Kidney (tissue), 14 donors: ENCODE measurements around the gene SERTAD4. TPM values are rescaled to one million over a fixed set of nuclear protein-coding genes. Genes with fewer than 3 reads are reported as not detected.
"Not testable (repeated sequence)": the region's sequence is repeated elsewhere in the genome, so short reads cannot be mapped to it uniquely, and the experiment has no call there.

ENCODE experiments used
- DNase-seq, 5 donors: peaks; one replicate each; pipeline ENCODE4 v3.0.0-alpha.2; 2013 to 2020
- FAIRE-seq: peaks from 2 replicates; lab custom pipeline; 2012; peaks lifted over from hg19 to GRCh38; lab: Jason Lieb, UNC
- H3K27ac ChIP-seq, 2 donors: one replicate each; pipeline ENCODE4 v1.7.0; 2013; ENCODE audit warnings: low read depth in 2 of 2, low read length in 2 of 2, inconsistent platforms in 1 of 2
- H3K27me3 ChIP-seq: one replicate; pipeline ENCODE4 v1.7.1; 2013; ENCODE audit warnings: low read length, inconsistent platforms; ENCODE audit not compliant: control insufficient read depth, insufficient read depth
- H3K36me3 ChIP-seq, 3 donors: one replicate each; pipeline versions ENCODE4 v1.7.0 to v1.7.1; 2013; ENCODE audit warnings: low read length in 3 of 3, control low read depth in 1 of 3, inconsistent platforms in 1 of 3; ENCODE audit not compliant: insufficient read depth in 3 of 3, control insufficient read depth in 2 of 3
- H3K4me1 ChIP-seq, 3 donors: one replicate each; pipeline versions ENCODE4 v1.7.0 to v1.7.1; 2013; ENCODE audit warnings: low read length in 3 of 3, inconsistent platforms in 1 of 3, low read depth in 1 of 3; ENCODE audit not compliant: control insufficient read depth in 2 of 3, insufficient read depth in 2 of 3
- H3K4me3 ChIP-seq, 3 donors: one replicate each; pipeline versions ENCODE4 v1.7.0 to v1.8.1; 2013; ENCODE audit warnings: low read length in 3 of 3, control low read depth in 1 of 3, inconsistent platforms in 1 of 3
- H3K9ac ChIP-seq, 3 donors: one replicate each; pipeline versions ENCODE4 v1.7.0 to v1.7.1; 2013; ENCODE audit warnings: low read length in 3 of 3, control low read depth in 1 of 3, inconsistent platforms in 1 of 3
- H3K9me3 ChIP-seq, 3 donors: one replicate each; pipeline versions ENCODE4 v1.7.0 to v1.7.1; 2013; ENCODE audit warnings: low read length in 3 of 3, control low read depth in 1 of 3, inconsistent platforms in 1 of 3; ENCODE audit not compliant: control insufficient read depth in 2 of 3, insufficient read depth in 1 of 3
- intact Hi-C: fragments of 100-400 bp; cut with DNase I; formaldehyde crosslinking; loops from one replicate; pipeline ENCODE4 v1.11.1; 2022
- polyA plus RNA-seq: library from polyadenylated mRNA; stranded (reverse); fragments of 350-450 nt; fragmentation: Illumina TruSeq; extraction: RNeasy Lipid Tissue Mini Kit (QIAGEN cat#74804); gene quantifications from one replicate; pipeline ENCODE4 v1.2.3, GENCODE V29; 2014; ENCODE audit warnings: low read depth, low replicate concordance; ENCODE audit not compliant: insufficient read depth
- total RNA-seq: library from RNA; stranded (reverse); fragmentation: NEBNext Ultra II Directional; extraction: Animal tissue kit (Norgen Biotek cat#: 25700); gene quantifications from one replicate; pipeline ENCODE4 v1.2.1, GENCODE V29; 2021
- TF ChIP-seq, protein P1 (sequence below): IDR thresholded peaks from 3 replicates; pipeline ENCODE4 v1.5.1; 2012; ENCODE audit warnings: mild to moderate bottlenecking, moderate library complexity, borderline replicate concordance; ENCODE audit not compliant: insufficient read depth; ENCODE audit errors: extremely low read depth
- donor health status: control.
- donor health status: control.
- donor health status: control.
- donor health status: control.
- donor health status: control.
- donor health status: DM: yes; HTN: yes; CAD: no.
- donor health status: Normal renal cell carcinoma (clear cell type).

SERTAD4 gene
- total and polyA plus RNA-seq, 2 donors from 2014 or later, result 0.92 to 9.2 TPM

DNA sequence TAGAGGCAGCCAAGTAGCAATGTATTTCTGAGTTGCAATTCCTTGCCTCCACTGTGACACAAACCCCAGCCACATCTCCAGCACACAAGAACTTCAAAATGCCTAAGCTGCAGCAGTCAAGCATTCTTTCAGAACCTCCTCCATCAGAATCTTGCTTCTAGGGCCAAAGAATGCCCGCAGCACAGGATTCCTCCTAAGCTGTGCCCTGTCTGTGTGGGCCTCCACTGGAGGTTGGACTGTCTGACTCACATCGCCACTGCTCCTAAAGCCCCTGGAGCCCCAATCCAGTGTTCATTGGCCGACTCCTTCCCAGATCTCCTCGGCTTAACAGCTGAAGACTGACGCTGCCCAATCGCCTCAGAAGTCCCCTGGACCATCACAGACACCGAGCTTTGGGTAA is 43.2 kb upstream of the SERTAD4 start:
- Histone ChIP-seq H3K27me3 (no peaks in the 10 kb centered on the region), H3K36me3 (no peaks in the 10 kb centered on the region), H3K4me1 (no peaks in the 10 kb centered on the region), H3K4me3 (no peak overlapping the region), H3K9me3 (no peaks in the 10 kb centered on the region), H3K9ac (no peak overlapping the region), H3K27ac (no peak overlapping the region)
- FAIRE-seq (no peak), DNase-seq (no peak)
- intact Hi-C loops, result no loop called here
- TF ChIP-seq, protein P1, sequence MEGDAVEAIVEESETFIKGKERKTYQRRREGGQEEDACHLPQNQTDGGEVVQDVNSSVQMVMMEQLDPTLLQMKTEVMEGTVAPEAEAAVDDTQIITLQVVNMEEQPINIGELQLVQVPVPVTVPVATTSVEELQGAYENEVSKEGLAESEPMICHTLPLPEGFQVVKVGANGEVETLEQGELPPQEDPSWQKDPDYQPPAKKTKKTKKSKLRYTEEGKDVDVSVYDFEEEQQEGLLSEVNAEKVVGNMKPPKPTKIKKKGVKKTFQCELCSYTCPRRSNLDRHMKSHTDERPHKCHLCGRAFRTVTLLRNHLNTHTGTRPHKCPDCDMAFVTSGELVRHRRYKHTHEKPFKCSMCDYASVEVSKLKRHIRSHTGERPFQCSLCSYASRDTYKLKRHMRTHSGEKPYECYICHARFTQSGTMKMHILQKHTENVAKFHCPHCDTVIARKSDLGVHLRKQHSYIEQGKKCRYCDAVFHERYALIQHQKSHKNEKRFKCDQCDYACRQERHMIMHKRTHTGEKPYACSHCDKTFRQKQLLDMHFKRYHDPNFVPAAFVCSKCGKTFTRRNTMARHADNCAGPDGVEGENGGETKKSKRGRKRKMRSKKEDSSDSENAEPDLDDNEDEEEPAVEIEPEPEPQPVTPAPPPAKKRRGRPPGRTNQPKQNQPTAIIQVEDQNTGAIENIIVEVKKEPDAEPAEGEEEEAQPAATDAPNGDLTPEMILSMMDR, result no peak

DNA sequence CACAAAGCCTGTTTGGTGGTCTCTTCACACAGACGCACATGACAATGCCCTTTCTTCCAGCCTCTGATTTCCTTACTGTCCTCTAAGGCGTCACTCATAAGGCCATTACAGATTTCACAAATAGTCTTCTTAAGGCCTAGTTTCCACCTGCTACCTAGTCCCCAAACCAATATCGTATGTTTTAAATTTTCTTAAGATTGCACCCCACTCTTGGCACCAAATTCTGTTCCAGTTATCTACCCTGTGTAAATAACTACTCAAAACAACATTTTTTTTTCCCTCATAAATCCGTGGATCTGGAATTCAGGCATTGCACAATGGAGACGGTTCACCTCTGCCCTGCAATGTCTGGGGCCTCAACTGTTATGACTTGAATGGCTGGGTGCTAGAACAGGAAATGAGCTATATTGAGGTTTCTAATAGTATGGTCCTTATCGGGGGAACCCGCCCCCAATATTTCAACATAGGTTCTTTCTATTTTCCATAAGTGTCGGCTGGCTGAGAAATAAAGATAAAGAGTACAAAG is 36.9 kb upstream of the SERTAD4 start:
- Histone ChIP-seq H3K4me3 (no peak overlapping the region), H3K9me3 (peaks cover 0 to 4% (median 0%) of the 10 kb centered on the region in 3 donors), H3K9ac (no peak overlapping the region), H3K4me1 (no peaks in the 10 kb centered on the region), H3K27ac (no peak overlapping the region), H3K27me3 (no peaks in the 10 kb centered on the region), H3K36me3 (no peaks in the 10 kb centered on the region)
- no peak for DNase-seq
- no peak for FAIRE-seq
- TF ChIP-seq, protein P1, result no peak
- intact Hi-C loops, result no loop called here

DNA sequence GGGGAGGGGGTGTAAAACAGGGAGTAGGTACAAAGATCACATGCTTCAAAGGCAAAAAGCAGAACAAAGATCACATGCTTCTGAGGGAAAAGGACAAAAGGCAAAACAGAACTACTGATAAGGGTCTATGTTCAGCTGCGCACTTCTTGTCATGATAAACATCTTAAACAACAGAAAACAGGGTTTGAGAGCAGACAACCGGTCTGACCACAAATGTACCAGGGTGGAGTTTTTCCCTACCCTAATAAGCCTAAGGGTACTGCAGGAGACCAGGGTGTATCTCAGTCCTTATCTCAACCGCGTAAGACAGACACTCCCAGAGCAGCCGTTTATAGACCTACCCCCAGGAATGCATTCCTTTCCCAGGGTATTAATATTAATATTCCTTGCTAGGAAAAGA is 36.3 kb upstream of the SERTAD4 start:
- H3K4me1 ChIP-seq, FAIRE-seq, H3K9ac ChIP-seq, H3K9me3 ChIP-seq, intact Hi-C loops, H3K27me3 ChIP-seq, H3K36me3 ChIP-seq, DNase-seq, H3K27ac ChIP-seq, H3K4me3 ChIP-seq: not testable (repeated sequence)

DNA sequence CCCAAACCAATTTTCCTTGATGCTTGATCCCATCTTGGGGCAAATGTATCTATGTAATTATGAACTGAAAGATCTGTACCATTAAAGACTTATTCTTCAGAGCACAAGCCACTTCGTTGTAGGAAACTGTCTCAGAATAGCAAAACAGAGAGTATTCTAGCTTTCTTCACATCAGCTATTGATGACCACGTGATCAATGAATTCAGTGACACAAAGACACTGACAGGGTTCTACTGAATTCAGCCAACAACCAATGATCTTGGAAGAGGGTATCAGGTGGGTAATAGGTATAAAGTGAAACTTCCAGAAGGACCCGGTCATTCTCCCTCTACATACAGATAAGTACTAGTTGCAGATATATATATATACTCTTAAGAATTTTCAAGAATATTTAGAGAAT is 33.8 kb upstream of the SERTAD4 start:
- Histone ChIP-seq H3K4me3 (no peak overlapping the region), H3K9ac (no peak overlapping the region), H3K4me1 (no peaks in the 10 kb centered on the region), H3K27me3 (no peaks in the 10 kb centered on the region), H3K27ac (no peak overlapping the region), H3K9me3 (peaks cover 0 to 4% (median 0%) of the 10 kb centered on the region in 3 donors), H3K36me3 (no peaks in the 10 kb centered on the region)
- DNase-seq (no peak), FAIRE-seq (no peak)
- TF ChIP-seq, protein P1, result no peak
- intact Hi-C loops, result no loop called here
